Right atrium auricular region (tissue), 2 donors: ENCODE results near the gene FAM24B. TPM values are rescaled to one million over a fixed set of nuclear protein-coding genes. Genes with fewer than 3 reads are reported as not detected.

Experiments used
- DNase-seq: peaks from one replicate; pipeline ENCODE4 v3.0.0-alpha.2; 2019; ENCODE audit warnings: low spot score
- H3K27ac ChIP-seq, 2 donors: fragments of 200-600 bp; sonication (generic); 1 replicate in 1 of 2; 2 replicates in 1 of 2; pipeline ENCODE4 v1.5.1; 2016 to 2019
- H3K27me3 ChIP-seq, 2 donors: fragments of 200-600 bp; sonication (generic); one replicate each; pipeline versions ENCODE4 v1.5.1 to v1.6.0; 2017 to 2019
- H3K36me3 ChIP-seq: fragments of 200-600 bp; sonication (generic); one replicate; pipeline ENCODE4 v1.5.1; 2016
- H3K4me1 ChIP-seq, 2 donors: fragments of 200-600 bp; sonication (generic); one replicate each; pipeline versions ENCODE4 v1.5.1 to v1.6.0; 2017 to 2019
- H3K4me3 ChIP-seq, 2 donors: fragments of 200-600 bp; sonication (generic); 1 replicate in 1 of 2; 2 replicates in 1 of 2; pipeline ENCODE4 v1.5.1; 2017 to 2019; ENCODE audit warnings: mild to moderate bottlenecking in 1 of 2, moderate library complexity in 1 of 2
- H3K9me3 ChIP-seq, 2 donors: fragments of 200-600 bp; sonication (generic); one replicate each; pipeline ENCODE4 v1.5.1; 2019
- CTCF ChIP-seq, 2 donors: fragments of 200-600 bp; sonication (generic); IDR thresholded peaks; one replicate each; pipeline ENCODE4 v1.5.1; 2019; ENCODE audit warnings: antibody characterized with exemption in 2 of 2
- total RNA-seq, 2 donors: library from RNA; depleted of rRNA; stranded (reverse); fragments of >200 nt; gene quantifications; one replicate each; pipeline ENCODE4 v1.1.0, GENCODE V29; 2016

Gene FAM24B
- total RNA-seq, 2 donors from 2014 or later, result 1.1 to 1.7 TPM

GRCh38 chr10:122854648-122855047, 24.7 kb downstream of the FAM24B start:
- H3K36me3 ChIP-seq, result no peaks in the 10 kb centered on the region
- no peaks in the 10 kb centered on the region for H3K4me1 ChIP-seq
- H3K9me3 ChIP-seq, result no peaks in the 10 kb centered on the region
- H3K27me3 ChIP-seq, result no peaks in the 10 kb centered on the region
- H3K4me3 ChIP-seq, result no peak overlapping the region
- no peak for DNase-seq
- H3K27ac ChIP-seq, result no peak overlapping the region
- TF ChIP-seq CTCF (IDR thresholded peaks at IDR 0.05), result no peak

DNA sequence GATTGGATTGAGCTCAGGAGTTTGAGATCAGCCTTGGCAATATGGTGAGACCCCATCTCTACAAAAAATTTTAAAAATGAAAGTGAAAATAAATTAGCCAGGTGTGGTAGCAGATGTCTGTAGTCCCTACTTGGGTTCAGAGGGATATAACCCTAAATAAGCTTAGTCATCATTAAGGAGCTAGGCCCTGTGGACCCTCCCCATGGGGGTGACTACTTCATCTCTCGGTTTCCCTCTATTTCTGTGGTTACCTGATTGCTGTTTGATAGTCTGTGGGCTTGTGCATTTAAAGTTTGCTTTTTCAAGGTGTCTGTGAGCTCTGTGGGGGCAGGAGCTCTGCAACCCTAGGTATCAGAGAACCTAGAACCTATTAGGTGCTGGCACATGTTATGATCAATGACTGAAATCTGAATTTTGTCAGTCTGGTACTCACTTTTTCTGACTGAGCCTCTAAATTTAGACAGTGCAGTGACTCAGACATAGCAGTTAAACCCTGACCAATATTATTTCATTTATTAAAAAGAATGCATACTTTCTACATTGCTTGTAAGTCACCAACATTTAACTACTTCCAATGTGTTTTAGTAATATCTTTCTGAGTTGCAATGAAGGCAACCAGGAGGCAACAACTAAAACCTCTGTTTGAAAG, 25.6 kb downstream of the FAM24B start:
- no peak overlapping the region for H3K4me3 ChIP-seq
- H3K27ac ChIP-seq, result no peak overlapping the region
- no peaks in the 10 kb centered on the region for H3K36me3 ChIP-seq
- no peaks in the 10 kb centered on the region for H3K27me3 ChIP-seq
- no peak for DNase-seq
- no peaks in the 10 kb centered on the region for H3K9me3 ChIP-seq
- no peaks in the 10 kb centered on the region for H3K4me1 ChIP-seq
- no peak for TF ChIP-seq CTCF (IDR thresholded peaks at IDR 0.05)

- H3K36me3 ChIP-seq, result no peaks in the 10 kb centered on the region
- H3K27me3 ChIP-seq, result no peaks in the 10 kb centered on the region
- H3K9me3 ChIP-seq, result no peaks in the 10 kb centered on the region
- no peak overlapping the region for H3K27ac ChIP-seq
- H3K4me3 ChIP-seq, result no peak overlapping the region
- TF ChIP-seq CTCF (IDR thresholded peaks at IDR 0.05), result no peak
- no peak for DNase-seq
- no peaks in the 10 kb centered on the region for H3K4me1 ChIP-seq
These were observed 27.1 kb downstream of the FAM24B start for GRCh38 chr10:122852261-122852660.

DNA sequence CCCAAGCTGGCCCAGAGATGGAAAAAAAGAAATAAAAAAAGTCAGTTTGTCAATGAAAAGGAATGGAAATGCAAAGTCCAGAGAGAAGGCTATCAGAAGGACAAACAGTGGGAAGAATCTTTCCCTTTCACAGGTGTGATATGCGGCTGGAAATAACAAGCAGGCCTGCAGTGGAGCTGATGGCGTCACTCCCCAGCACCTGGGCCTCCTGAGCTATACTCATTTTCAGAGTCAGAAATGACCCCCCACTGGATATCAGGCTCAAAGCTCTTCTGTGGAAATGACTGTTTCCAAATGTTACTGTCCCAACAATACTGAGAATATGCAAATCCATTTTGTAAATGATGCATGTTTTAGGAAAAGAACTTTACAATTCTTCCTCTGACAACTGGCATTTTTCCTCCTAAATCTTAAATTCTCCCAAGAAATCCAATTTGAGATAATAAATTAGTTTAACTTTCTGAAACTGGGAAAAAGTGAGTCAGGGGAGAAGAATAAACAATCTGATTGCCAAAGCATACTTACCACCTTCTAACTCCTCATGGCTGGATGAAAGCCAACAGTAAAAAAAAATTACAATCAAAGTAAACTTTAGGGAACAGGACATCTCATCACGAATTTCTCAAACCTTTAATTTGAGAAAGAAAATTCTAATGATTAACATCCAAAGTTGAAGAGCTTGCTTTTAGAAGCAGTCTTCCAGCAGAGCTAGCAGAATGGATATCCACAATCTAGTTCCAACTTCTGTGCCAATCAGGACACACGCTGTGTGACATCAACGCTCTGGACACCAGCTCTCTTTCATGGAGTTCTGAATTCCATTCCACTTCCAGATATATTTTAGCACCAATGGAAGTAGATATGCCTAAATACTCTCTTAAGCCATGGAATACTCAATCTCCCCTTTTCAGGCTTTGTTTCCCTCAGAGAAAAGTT, 28.4 kb downstream of the FAM24B start:
- no peaks in the 10 kb centered on the region for H3K9me3 ChIP-seq
- H3K27ac ChIP-seq, result no peak overlapping the region

GRCh38 chr10:122849900-122850605, 29.3 kb downstream of the FAM24B start:
- TF ChIP-seq CTCF (IDR thresholded peaks at IDR 0.05), result no peak
- no peaks in the 10 kb centered on the region for H3K9me3 ChIP-seq
- no peaks in the 10 kb centered on the region for H3K36me3 ChIP-seq
- DNase-seq, result no peak
- no peaks in the 10 kb centered on the region for H3K4me1 ChIP-seq
- H3K27ac ChIP-seq, result no peak overlapping the region
- H3K27me3 ChIP-seq, result no peaks in the 10 kb centered on the region
- no peak overlapping the region for H3K4me3 ChIP-seq

More for the DNA sequence above, 28.4 kb downstream of the FAM24B start:
- H3K27me3 ChIP-seq, result no peaks in the 10 kb centered on the region
- H3K4me1 ChIP-seq, result no peaks in the 10 kb centered on the region
- no peak for DNase-seq
- no peak for TF ChIP-seq CTCF (IDR thresholded peaks at IDR 0.05)
- H3K4me3 ChIP-seq, result no peak overlapping the region
- H3K36me3 ChIP-seq, result no peaks in the 10 kb centered on the region
